Ovary (tissue), 9 donors: Measurements from ENCODE around the gene P2RX1. TPM values are rescaled to one million over a fixed set of nuclear protein-coding genes. Genes with fewer than 3 reads are reported as not detected.

ENCODE experiments used
- DNase-seq, 5 donors: peaks; one replicate each; pipeline ENCODE4 v3.0.0-alpha.2; 2019 to 2020
- H3K27ac ChIP-seq, 2 donors: fragments of 200-600 bp; one replicate each; pipeline versions ENCODE4 v1.5.1 to v1.8.0; 2019 to 2022
- H3K27me3 ChIP-seq: fragments of 200-600 bp; one replicate; pipeline ENCODE4 v1.8.0; 2022
- H3K36me3 ChIP-seq: fragments of 200-600 bp; sonication (generic); one replicate; pipeline ENCODE4 v1.5.1; 2019
- H3K4me1 ChIP-seq: one replicate; pipeline ENCODE4 v1.8.1; 2013; ENCODE audit warnings: mild to moderate bottlenecking, moderate library complexity; ENCODE audit not compliant: insufficient read depth
- H3K4me3 ChIP-seq: fragments of 200-600 bp; sonication (generic); one replicate; pipeline ENCODE4 v1.5.1; 2017
- H3K9me3 ChIP-seq, 2 donors: fragments of 200-600 bp in 1 of 2; sonication (generic) in 1 of 2; one replicate each; pipeline versions ENCODE4 v1.5.1 to v1.8.1; 2013 to 2019; ENCODE audit warnings: mild to moderate bottlenecking in 1 of 2, moderate library complexity in 1 of 2
- EP300 ChIP-seq: sonication (generic); formaldehyde crosslinking; IDR thresholded peaks from one replicate; pipeline ENCODE4 v1.6.1; 2017; ENCODE audit warnings: antibody characterized with exemption
- POLR2A ChIP-seq: fragments of 450-650 bp; IDR thresholded peaks from one replicate; pipeline ENCODE4 v1.6.1; 2017; ENCODE audit warnings: antibody characterized with exemption, mild to moderate bottlenecking, moderate library complexity
- WGBS, 3 donors: extraction: QIAGEN DNeasy Blood & Tissue Kit in 1 of 3; methylation state at CpG; one replicate each; pipeline versions ENCODE4 v1.1.5 to v1.1.7; 2013 to 2017; 5-methylcytosine and 5-hydroxymethylcytosine counted together
- intact Hi-C, 4 donors: fragments of 100-400 bp; cut with DNase I; formaldehyde crosslinking; loops; one replicate each; pipeline versions ENCODE4 v1.11.0 to v1.15.1; 2022 to 2023
- polyA plus RNA-seq, 2 donors: library from polyadenylated mRNA; stranded (reverse); fragments of 200-250 nt in 1 of 2; fragments of 350-450 nt in 1 of 2; fragmentation: Illumina TruSeq in 1 of 2; extraction: RNeasy Lipid Tissue Mini Kit (QIAGEN cat#74804) in 1 of 2; gene quantifications; one replicate each; pipeline ENCODE4 v1.2.3, GENCODE V29; 2013 to 2014
- total RNA-seq, 7 donors: library from RNA; depleted of rRNA in 2 of 7; stranded (reverse); fragments of >200 nt in 2 of 7; fragmentation: NEBNext Ultra II Directional in 3 of 7; extraction: Animal tissue kit (Norgen Biotek cat#: 25700) in 3 of 7; gene quantifications; one replicate each; pipeline versions ENCODE4 v1.1.0 to v1.2.4, GENCODE V29; 2016 to 2023
- TF ChIP-seq, protein P1 (sequence below), 3 donors: fragments of 450-650 bp in 2 of 3; fragments of 200-600 bp in 1 of 3; IDR thresholded peaks; one replicate each; pipeline versions ENCODE4 v1.5.1 to v1.8.0; 2016 to 2022; ENCODE audit warnings: antibody characterized with exemption in 3 of 3, mild to moderate bottlenecking in 1 of 3
- donor health status: DM: no; HTN: no; CAD: no; lungs with moderate emphysema.
- donor health status: DM: no; HTN: no; CAD: no.
- donor health status: Bipolar disorder and iron deficiency.
- donor health status: DM: yes; HTN: yes; CAD: no.
- donor health status: DM: no; HTN: no; CAD: no.
- donor health status: DM: yes; HTN: yes; CAD: no.

Gene P2RX1
- total and polyA plus RNA-seq, 9 donors: 0.24 to 4.6 (median 0.99) TPM

DNA sequence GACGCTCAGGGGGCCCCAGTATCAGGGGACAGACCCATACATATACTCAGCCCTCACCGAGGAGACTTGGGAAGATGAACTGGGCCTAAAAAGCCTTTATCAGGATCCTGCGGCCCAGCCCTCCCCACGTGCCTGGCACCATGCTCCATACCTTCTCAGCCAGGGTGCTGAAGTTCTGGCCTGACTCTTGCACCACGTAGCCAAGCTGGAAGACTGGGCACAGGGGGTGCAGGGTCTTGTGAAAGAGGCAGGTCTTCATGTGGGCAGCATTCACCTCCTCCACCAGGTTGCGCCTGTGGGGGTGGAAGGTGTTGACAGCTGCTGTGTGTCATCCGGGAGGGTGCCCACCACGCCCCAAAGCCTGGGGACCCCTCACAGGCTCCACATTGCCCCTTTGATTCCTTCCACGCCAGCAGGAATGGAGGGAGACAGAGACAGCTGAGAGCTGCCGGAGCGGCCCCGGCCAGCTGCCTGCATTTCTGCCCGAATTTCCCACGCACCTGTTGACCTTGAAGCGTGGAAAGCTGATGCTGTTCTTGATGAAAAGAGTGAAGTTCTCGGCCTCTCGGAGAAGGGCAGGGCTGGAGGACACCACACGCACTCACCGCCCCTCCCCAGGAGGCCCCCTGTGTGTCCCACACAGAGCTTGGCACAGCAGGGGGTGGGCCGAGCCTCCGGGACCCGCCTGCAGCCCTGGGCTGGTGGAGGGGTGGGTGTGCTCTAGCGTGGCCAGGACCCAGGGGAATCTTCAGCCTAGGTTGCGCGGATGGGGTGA lies 13.0 kb downstream of the P2RX1 start:
- Histone ChIP-seq H3K27me3 (no peaks in the 10 kb centered on the region), H3K9me3 (no peaks in the 10 kb centered on the region), H3K4me3 (no peak overlapping the region), H3K4me1 (no peaks in the 10 kb centered on the region), H3K36me3 (no peaks in the 10 kb centered on the region), H3K27ac (no peak overlapping the region)
- intact Hi-C loops: no loop called here
- TF ChIP-seq, protein P1, sequence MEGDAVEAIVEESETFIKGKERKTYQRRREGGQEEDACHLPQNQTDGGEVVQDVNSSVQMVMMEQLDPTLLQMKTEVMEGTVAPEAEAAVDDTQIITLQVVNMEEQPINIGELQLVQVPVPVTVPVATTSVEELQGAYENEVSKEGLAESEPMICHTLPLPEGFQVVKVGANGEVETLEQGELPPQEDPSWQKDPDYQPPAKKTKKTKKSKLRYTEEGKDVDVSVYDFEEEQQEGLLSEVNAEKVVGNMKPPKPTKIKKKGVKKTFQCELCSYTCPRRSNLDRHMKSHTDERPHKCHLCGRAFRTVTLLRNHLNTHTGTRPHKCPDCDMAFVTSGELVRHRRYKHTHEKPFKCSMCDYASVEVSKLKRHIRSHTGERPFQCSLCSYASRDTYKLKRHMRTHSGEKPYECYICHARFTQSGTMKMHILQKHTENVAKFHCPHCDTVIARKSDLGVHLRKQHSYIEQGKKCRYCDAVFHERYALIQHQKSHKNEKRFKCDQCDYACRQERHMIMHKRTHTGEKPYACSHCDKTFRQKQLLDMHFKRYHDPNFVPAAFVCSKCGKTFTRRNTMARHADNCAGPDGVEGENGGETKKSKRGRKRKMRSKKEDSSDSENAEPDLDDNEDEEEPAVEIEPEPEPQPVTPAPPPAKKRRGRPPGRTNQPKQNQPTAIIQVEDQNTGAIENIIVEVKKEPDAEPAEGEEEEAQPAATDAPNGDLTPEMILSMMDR (IDR thresholded peaks at IDR 0.05): no peak
- no peak for TF ChIP-seq EP300
- TF ChIP-seq POLR2A: no peak
- no peak for DNase-seq
- 51 to 57% (median 57%) methylated on average over 23 to 25 of the region's 25 CpGs for WGBS, 3 donors

DNA sequence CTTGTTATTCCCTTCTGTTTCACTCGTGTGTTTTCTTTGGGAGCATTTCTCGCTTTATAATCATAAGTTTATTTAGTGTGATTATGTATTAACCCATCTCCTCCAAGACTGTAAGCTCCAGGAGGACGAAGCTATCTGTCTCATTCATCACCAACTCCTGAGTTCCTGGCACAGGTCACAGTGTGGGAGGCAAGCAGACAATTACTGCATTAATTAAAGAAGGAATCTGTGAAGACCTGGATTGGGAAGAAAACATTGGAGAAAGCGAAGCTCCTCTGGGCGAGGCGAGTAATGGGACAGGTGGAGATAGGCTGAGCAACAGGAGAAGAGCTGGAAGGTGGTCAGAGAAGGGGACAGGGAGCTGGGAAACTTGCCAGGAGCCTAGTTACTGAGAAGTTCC lies 15.6 kb downstream of the P2RX1 start:
- H3K27me3 ChIP-seq: no peaks in the 10 kb centered on the region
- WGBS, 3 donors: 48 to 57% (median 55%) methylated on average over 6 of the region's 6 CpGs
- peaks cover 3% of the 10 kb centered on the region for H3K4me1 ChIP-seq
- no peak overlapping the region for H3K4me3 ChIP-seq
- DNase-seq: no peak
- TF ChIP-seq, protein P1 (IDR thresholded peaks at IDR 0.05): no peak
- TF ChIP-seq POLR2A (no peak), EP300 (no peak)
- no peaks in the 10 kb centered on the region for H3K9me3 ChIP-seq
- intact Hi-C loops: no loop called here
- H3K27ac ChIP-seq: no peak overlapping the region
- no peaks in the 10 kb centered on the region for H3K36me3 ChIP-seq

DNA sequence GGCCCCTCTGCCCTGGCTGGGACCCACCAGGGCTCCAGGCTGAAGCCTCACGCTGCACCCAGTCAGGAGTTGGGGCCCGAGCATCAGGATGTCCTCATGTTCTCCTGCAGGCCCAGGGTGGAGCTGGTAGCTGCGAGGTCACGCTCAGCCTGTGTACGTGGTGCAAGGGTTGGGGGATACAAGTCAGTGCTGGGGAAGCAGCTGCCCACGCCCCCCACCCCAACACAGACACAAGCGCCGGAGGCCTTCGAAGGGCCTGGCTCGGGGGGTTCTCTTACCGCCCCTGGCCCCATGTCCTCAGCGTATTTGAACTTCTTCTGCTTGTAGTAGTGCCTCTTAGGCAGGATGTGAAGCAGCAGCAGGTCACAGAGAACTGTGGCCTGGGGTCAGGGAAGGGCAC lies 18.5 kb downstream of the P2RX1 start:
- TF ChIP-seq POLR2A (no peak), EP300 (no peak)
- TF ChIP-seq, protein P1 (IDR thresholded peaks at IDR 0.05): no peak
- no peaks in the 10 kb centered on the region for H3K36me3 ChIP-seq
- peaks cover 19% of the 10 kb centered on the region for H3K4me1 ChIP-seq
- H3K4me3 ChIP-seq: no peak overlapping the region
- no peak overlapping the region for H3K27ac ChIP-seq
- no peaks in the 10 kb centered on the region for H3K9me3 ChIP-seq
- no peak for DNase-seq
- H3K27me3 ChIP-seq: no peaks in the 10 kb centered on the region
- 92 to 94% (median 93%) methylated on average over 12 of the region's 12 CpGs for WGBS, 3 donors
- intact Hi-C loops: no loop called here

DNA sequence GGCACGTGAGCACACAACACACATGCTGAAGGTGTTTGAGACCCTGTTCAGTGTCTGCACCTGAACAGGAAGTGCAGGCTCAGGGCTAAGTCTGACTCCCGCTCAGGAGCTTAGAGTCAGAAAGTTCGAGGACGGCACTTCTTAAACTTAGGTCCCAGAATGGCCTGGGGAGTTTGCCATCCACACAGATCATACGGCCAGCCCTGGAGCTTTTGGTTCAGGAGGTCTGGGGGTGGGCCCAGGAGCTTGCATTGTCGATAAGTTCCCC lies 19.4 kb downstream of the P2RX1 start:
- H3K27ac ChIP-seq: no peak overlapping the region
- no peaks in the 10 kb centered on the region for H3K9me3 ChIP-seq
- intact Hi-C loops: no loop called here
- no peaks in the 10 kb centered on the region for H3K27me3 ChIP-seq
- no peak for DNase-seq
- TF ChIP-seq EP300 (no peak), POLR2A (no peak)
- TF ChIP-seq, protein P1 (IDR thresholded peaks at IDR 0.05): no peak
- H3K4me1 ChIP-seq: peaks cover 21% of the 10 kb centered on the region
- H3K4me3 ChIP-seq: no peak overlapping the region
- H3K36me3 ChIP-seq: no peaks in the 10 kb centered on the region
- 84 to 93% (median 91%) methylated on average over 6 of the region's 6 CpGs for WGBS, 3 donors
